Cardiac muscle cell (in vitro differentiated cells and primary cell): ENCODE measurements around the gene ST7. TPM values are rescaled to one million over a fixed set of nuclear protein-coding genes. Genes with fewer than 3 reads are reported as not detected.
"Not testable (repeated sequence)": the region's sequence is repeated elsewhere in the genome, so short reads cannot be mapped to it uniquely, and the experiment has no call there.

ENCODE experiments used
- DNase-seq, 2 donors: peaks; one replicate each; pipeline versions ENCODE4 v3.0.0 to v3.0.0-alpha.2; 2010 to 2017; ENCODE audit warnings: low read depth in 1 of 2, low spot score in 1 of 2
- H3K27ac ChIP-seq: fragments of 200-600 bp; sonication (generic); 2 replicates; pipeline ENCODE4 v1.5.1; 2016
- H3K27me3 ChIP-seq: fragments of 200-600 bp; sonication (generic); 2 replicates; pipeline ENCODE4 v1.6.0; 2016; ENCODE audit warnings: control low read depth
- H3K36me3 ChIP-seq: fragments of 200-600 bp; sonication (generic); 2 replicates; pipeline ENCODE4 v1.5.1; 2016; ENCODE audit warnings: control low read depth
- H3K4me1 ChIP-seq: fragments of 200-600 bp; sonication (generic); 2 replicates; pipeline ENCODE4 v1.8.1; 2017; ENCODE audit warnings: low read depth, mild to moderate bottlenecking, mixed run types
- H3K4me3 ChIP-seq: fragments of 200-600 bp; sonication (generic); 2 replicates; pipeline ENCODE4 v1.5.1; 2016; ENCODE audit warnings: mild to moderate bottlenecking
- H3K9me3 ChIP-seq: fragments of 200-600 bp; sonication (generic); 2 replicates; pipeline ENCODE4 v1.5.1; 2017; ENCODE audit warnings: low read depth, mild to moderate bottlenecking, control low read depth
- CTCF ChIP-seq: IDR thresholded peaks from 2 replicates; pipeline ENCODE4 v1.5.1; 2012; ENCODE audit warnings: low read depth, mild to moderate bottlenecking, low read length
- polyA plus RNA-seq: library from polyadenylated mRNA; unstranded; fragments of >200 nt; fragmentation: Nextera tagmentation; extraction: Ambion mirVana; gene quantifications from 2 replicates; pipeline ENCODE4 v1.2.1, GENCODE V29; 2016
- total RNA-seq: library from RNA; depleted of rRNA; stranded (reverse); fragments of >200 nt; gene quantifications from 2 replicates; pipeline ENCODE4 v1.2.3, GENCODE V29; 2016

Gene ST7
- total and polyA plus RNA-seq, 2 experiments from 2014 or later = 83.5 to 96.7 TPM

GRCh38 chr7:117241088-117241487 lies 287.8 kb downstream of the ST7 start:
- Histone ChIP-seq H3K36me3 (no peaks in the 10 kb centered on the region), H3K4me3 (no peak overlapping the region), H3K27ac (peak overlapping the region; percentile 89), H3K9me3 (no peaks in the 10 kb centered on the region), H3K27me3 (no peaks in the 10 kb centered on the region), H3K4me1 (peaks cover 19% of the 10 kb centered on the region)
- no peak for DNase-seq
- TF ChIP-seq CTCF = no peak

DNA sequence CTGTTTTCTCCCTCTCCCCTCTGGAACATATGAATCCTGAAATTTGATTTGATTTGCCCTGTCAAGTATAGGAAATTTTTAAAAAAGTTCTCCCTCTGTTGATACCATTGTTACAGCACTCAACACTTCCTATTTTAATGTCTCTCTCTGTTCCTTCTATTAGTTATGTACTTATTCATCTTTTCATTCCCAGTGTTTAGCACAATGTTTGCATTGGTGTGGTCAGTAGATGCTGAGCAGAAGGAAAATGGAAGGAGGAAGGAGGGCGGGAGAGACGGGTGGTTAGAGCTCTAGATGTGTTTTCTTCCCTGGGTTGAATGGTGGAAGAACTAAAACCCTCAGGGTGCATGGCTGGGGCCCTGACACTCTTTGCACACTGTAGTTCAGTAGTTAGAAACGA lies 290.1 kb downstream of the ST7 start:
- no peak for TF ChIP-seq CTCF
- peaks cover 19% of the 10 kb centered on the region for H3K4me1 ChIP-seq
- H3K36me3 ChIP-seq = no peaks in the 10 kb centered on the region
- H3K27ac ChIP-seq = peak overlapping the region; percentile 89
- H3K9me3 ChIP-seq = no peaks in the 10 kb centered on the region
- H3K4me3 ChIP-seq = no peak overlapping the region
- H3K27me3 ChIP-seq = no peaks in the 10 kb centered on the region
- no peak for DNase-seq

DNA sequence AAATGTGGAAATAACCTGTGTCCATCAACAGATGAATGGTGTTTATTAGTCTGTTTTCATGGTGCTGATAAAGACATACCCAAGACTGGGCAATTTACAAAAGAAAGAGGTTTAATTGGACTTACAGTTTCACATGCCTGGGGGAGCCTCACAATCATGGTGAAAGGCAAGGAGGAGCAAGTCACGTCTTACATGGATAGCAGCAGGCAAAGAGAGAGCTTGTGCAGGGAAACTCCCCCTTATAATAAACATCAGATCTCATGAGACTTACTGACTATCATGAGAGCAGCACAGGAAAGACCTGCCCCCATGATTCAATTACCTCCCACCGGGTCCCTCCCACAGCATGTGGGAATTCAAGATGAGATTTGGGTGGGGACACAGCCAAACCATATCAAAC lies 292.4 kb downstream of the ST7 start:
- H3K27ac ChIP-seq, H3K4me3 ChIP-seq, H3K9me3 ChIP-seq, DNase-seq, H3K36me3 ChIP-seq, H3K27me3 ChIP-seq: not testable (repeated sequence)
- peaks cover 20% of the 10 kb centered on the region for H3K4me1 ChIP-seq

- Histone ChIP-seq H3K27me3 (no peaks in the 10 kb centered on the region), H3K4me1 (peaks cover 14% of the 10 kb centered on the region), H3K4me3 (no peak overlapping the region), H3K9me3 (no peaks in the 10 kb centered on the region), H3K36me3 (no peaks in the 10 kb centered on the region), H3K27ac (no peak overlapping the region)
- TF ChIP-seq CTCF = no peak
- DNase-seq = no peak
Measured at GRCh38 chr7:117247809-117248208, 294.5 kb downstream of the ST7 start.

DNA sequence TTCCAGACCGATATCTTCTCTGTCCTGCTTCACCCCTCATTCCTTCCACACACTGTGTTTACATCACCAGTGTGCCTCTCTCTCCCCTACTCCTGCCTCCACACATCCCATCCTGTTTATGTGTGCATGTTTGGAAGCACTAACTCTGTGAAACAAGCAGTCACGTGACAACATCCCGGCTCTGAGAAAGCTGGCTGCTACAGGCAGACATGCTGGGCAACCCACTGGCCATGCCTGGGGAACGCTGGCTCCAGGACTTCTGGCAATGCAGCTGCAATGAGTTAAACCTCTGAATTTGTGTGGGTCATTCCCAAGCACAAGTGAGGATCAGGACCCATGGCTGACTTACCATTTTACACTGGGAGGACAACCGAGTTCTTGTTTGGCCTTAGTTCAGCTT lies 295.5 kb downstream of the ST7 start:
- no peak for TF ChIP-seq CTCF
- Histone ChIP-seq H3K4me3 (no peak overlapping the region), H3K36me3 (no peaks in the 10 kb centered on the region), H3K27me3 (no peaks in the 10 kb centered on the region), H3K9me3 (no peaks in the 10 kb centered on the region), H3K27ac (no peak overlapping the region), H3K4me1 (peaks cover 8% of the 10 kb centered on the region)
- DNase-seq = peak in 1 of 2 donors; percentile 4

- H3K4me1 ChIP-seq = peaks cover 11% of the 10 kb centered on the region
- no peak overlapping the region for H3K27ac ChIP-seq
- no peaks in the 10 kb centered on the region for H3K36me3 ChIP-seq
- no peak for DNase-seq
- no peak overlapping the region for H3K4me3 ChIP-seq
- H3K9me3 ChIP-seq = no peaks in the 10 kb centered on the region
- no peaks in the 10 kb centered on the region for H3K27me3 ChIP-seq
- no peak for TF ChIP-seq CTCF
Measured at GRCh38 chr7:117249696-117250095, 296.4 kb downstream of the ST7 start.
